GM12878 (cell line): ENCODE data around the gene CHST5. TPM values are rescaled to one million over a fixed set of nuclear protein-coding genes. Genes with fewer than 3 reads are reported as not detected.

Source experiments
- ATAC-seq: fragments of 200-7000 bp; cut with Tn5 transposase; 3 replicates; pipeline ENCODE4 v1.9.1; 2020; ENCODE audit warnings: mild to moderate bottlenecking, moderate library complexity
- BruUV-seq: library from RNA; stranded (reverse); fragments of 400-500 nt; replicated peaks from 2 replicates; lab custom pipeline; 2021; lab: Mats Ljungman, UMichigan
- CTCF ChIA-PET: fragments of 300-600 bp; sonication (Branson Sonifier 250); formaldehyde crosslinking; extraction: SDS; loops from one replicate; lab custom pipeline; 2021; ENCODE audit warnings: inconsistent platforms; lab: Yijun Ruan, JAX
- POLR2A ChIA-PET: fragments of 350-600 bp; formaldehyde crosslinking; extraction: SDS; loops from one replicate; lab custom pipeline; 2021; ENCODE audit warnings: inconsistent platforms; lab: Charles Lee
- RAD21 ChIA-PET: fragments of 300-600 bp; sonication (Branson Sonifier 250); formaldehyde crosslinking; loops from one replicate; lab custom pipeline; 2023; ENCODE audit warnings: antibody characterized with exemption; ENCODE audit not compliant: unreplicated experiment; lab: Charles Lee
- SMC1A ChIA-PET: fragments of 300-600 bp; sonication (Branson Sonifier 250); formaldehyde crosslinking; loops from one replicate; lab custom pipeline; 2023; ENCODE audit not compliant: unreplicated experiment, uncharacterized antibody; lab: Charles Lee
- DNase-seq: peaks from one replicate; pipeline ENCODE4 v3.0.0-alpha.2; 2011; ENCODE audit warnings: low read depth, low spot score
- FAIRE-seq: peaks from 3 replicates; lab custom pipeline; 2011; peaks lifted over from hg19 to GRCh38; lab: Jason Lieb, UNC
- H2AFZ ChIP-seq: 2 replicates; pipeline ENCODE4 v1.6.0; 2011; ENCODE audit warnings: low read depth, low read length, control low read depth; ENCODE audit not compliant: control insufficient read depth
- H3K27ac ChIP-seq: 2 replicates; pipeline ENCODE4 v1.5.1; 2011; ENCODE audit warnings: control low read depth; ENCODE audit not compliant: control insufficient read depth, insufficient read depth
- H3K27me3 ChIP-seq, 2 experiments: replicated peaks in 1 of 2; 2 replicates each; pipeline versions ENCODE4 v1.6.0 to v1.6.1; 2011; ENCODE audit warnings: low read length in 1 of 2; ENCODE audit not compliant: control insufficient read depth in 2 of 2, insufficient read depth in 2 of 2
- H3K36me3 ChIP-seq, 2 experiments: 2 replicates each; pipeline ENCODE4 v1.5.1; 2011; ENCODE audit warnings: low read length in 1 of 2; ENCODE audit not compliant: control insufficient read depth in 2 of 2, insufficient read depth in 2 of 2
- H3K4me1 ChIP-seq: 2 replicates; pipeline ENCODE4 v1.6.1; 2011; ENCODE audit warnings: mild to moderate bottlenecking, low read length, moderate library complexity, mixed read lengths; ENCODE audit not compliant: control insufficient read depth, insufficient read depth
- H3K4me2 ChIP-seq: 2 replicates; pipeline ENCODE4 v1.6.0; 2011; ENCODE audit warnings: control low read depth; ENCODE audit not compliant: control insufficient read depth, insufficient read depth
- H3K4me3 ChIP-seq: fragments of 200-600 bp; sonication (generic); 2 replicates; pipeline ENCODE4 v1.5.1; 2016
- H3K79me2 ChIP-seq: 2 replicates; pipeline ENCODE4 v1.6.0; 2011; ENCODE audit warnings: low read length; ENCODE audit not compliant: control insufficient read depth, insufficient read depth
- H3K9ac ChIP-seq: 2 replicates; pipeline ENCODE4 v1.8.0; 2011; ENCODE audit warnings: low read length, control low read depth, mixed read lengths; ENCODE audit not compliant: control insufficient read depth, insufficient read depth
- H3K9me3 ChIP-seq: replicated peaks from 3 replicates; pipeline ENCODE4 v1.5.1; 2011; ENCODE audit warnings: mild to moderate bottlenecking, low read length; ENCODE audit not compliant: control insufficient read depth, insufficient read depth
- H4K20me1 ChIP-seq: 2 replicates; pipeline ENCODE4 v1.6.0; 2011; ENCODE audit not compliant: control insufficient read depth, insufficient read depth
- FOXK2 ChIP-seq: fragments of 450-650 bp; IDR thresholded peaks from 2 replicates; pipeline ENCODE4 v1.6.1; 2017; ENCODE audit warnings: mild to moderate bottlenecking, moderate library complexity
- PAX8 ChIP-seq: fragments of 450-650 bp; IDR thresholded peaks from 2 replicates; pipeline ENCODE4 v1.6.1; 2017; ENCODE audit warnings: mild to moderate bottlenecking, moderate library complexity
- RAD51 ChIP-seq: fragments of 450-650 bp; IDR thresholded peaks from 2 replicates; pipeline ENCODE4 v1.6.1; 2016; ENCODE audit warnings: moderate library complexity, mild to moderate bottlenecking, inconsistent platforms
- SRF ChIP-seq, 2 experiments: IDR thresholded peaks; 2 replicates each; pipeline ENCODE4 v1.6.1; 2011; ENCODE audit warnings: low read depth in 2 of 2, low read length in 2 of 2, mild to moderate bottlenecking in 1 of 2, moderate library complexity in 1 of 2
- WGBS: methylation state at CpG from one replicate; pipeline ENCODE4 v1.1.6; 2016; ENCODE audit warnings: low lambda C conversion rate; ENCODE audit not compliant: insufficient replicate concordance, insufficient coverage; ENCODE audit errors: missing lambda C conversion rate; 5-methylcytosine and 5-hydroxymethylcytosine counted together
- in situ Hi-C: fragments of 300-500 bp; cut with MboI; formaldehyde crosslinking; loops from 9 replicates; pipeline ENCODE4 v1.14.3; 2018; ENCODE audit warnings: mixed read lengths
- intact Hi-C: fragments of 100-400 bp; cut with micrococcal nuclease; formaldehyde crosslinking; loops from one replicate; pipeline ENCODE4 v1.14.2; 2022; ENCODE audit not compliant: unreplicated experiment
- polyA plus RNA-seq, 11 experiments: library from polyadenylated mRNA; depleted of rRNA in 4 of 11; unstranded in 6 of 11; stranded (reverse) in 5 of 11; fragments of >200 nt; fragmentation: Nextera tagmentation in 4 of 11; fragmentation: Illumina TruSeq in 1 of 11; extraction: Ambion mirVana in 4 of 11; extraction: Trizol in 1 of 11; gene quantifications; 1 replicate in 1 of 11; 2 replicates in 10 of 11; pipeline versions ENCODE4 v1.2.1 to v1.2.3, GENCODE V29; 2011 to 2016; ENCODE audit warnings: inconsistent platforms in 2 of 11, missing spikeins in 2 of 11, low read depth in 1 of 11
- total RNA-seq, 4 experiments: library from RNA; depleted of rRNA in 3 of 4; stranded (reverse); fragments of >200 nt in 3 of 4; fragmentation: Illumina TruSeq in 1 of 4; extraction: Trizol in 1 of 4; gene quantifications; 2 replicates each; pipeline versions ENCODE4 v1.2.1 to v1.2.3, GENCODE V29; 2013 to 2021
- TF ChIP-seq, protein P1 (sequence below): fragments of 450-650 bp; formaldehyde crosslinking; IDR thresholded peaks from 2 replicates; pipeline ENCODE4 v1.4.0; 2022; ENCODE audit warnings: mild to moderate bottlenecking, moderate library complexity
- TF ChIP-seq, protein P2 (sequence below): fragments of 450-650 bp; IDR thresholded peaks from 2 replicates; pipeline ENCODE4 v1.6.1; 2017; ENCODE audit warnings: mild to moderate bottlenecking

The CHST5 gene
- total and polyA plus RNA-seq, 10 of the 15 experiments (the other 5 are each of a cell fraction or from before 2014, with no cell fraction given) = 0.04 to 0.43 (median 0.14) TPM; not detected in 6

DNA sequence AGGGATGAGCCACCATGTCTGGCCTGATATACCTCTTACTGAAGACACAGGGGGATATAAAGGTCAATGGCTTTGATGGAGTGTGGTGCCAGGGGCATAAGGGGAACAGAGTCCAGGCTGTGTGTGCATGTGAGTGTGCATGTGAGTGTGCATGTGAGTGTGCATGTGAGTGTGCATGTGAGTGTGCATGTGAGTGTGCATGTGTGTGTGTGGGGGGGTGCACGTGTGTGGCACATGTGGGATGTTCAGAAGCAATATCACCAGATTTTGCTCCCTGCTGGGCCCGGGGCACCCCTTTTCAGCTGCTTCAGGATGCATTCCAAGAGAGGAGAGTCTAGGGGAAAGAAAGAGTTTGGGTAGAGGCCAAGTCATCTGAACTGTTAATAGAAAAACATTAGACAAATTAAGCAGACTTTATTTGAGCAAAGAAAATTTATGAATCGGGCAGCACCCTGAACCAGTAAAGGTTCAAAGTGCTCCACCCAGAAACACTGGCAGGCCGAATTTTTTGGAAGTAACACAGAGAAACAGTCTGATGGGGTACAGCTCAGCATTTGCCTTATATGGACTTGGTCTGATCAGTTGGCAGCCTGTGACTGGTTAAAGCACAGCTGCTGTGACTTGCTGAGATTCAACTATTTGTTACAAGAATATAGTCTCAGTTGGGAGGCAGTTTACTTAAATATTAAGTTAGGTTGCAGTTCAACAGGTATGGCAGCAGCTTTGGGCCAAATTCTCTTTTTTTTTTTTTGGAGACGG is 9.7 kb downstream of the CHST5 start:
- BruUV-seq = no TSS peak
- 39% methylated on average over 5 of the region's 5 CpGs for WGBS

More for the DNA sequence above, 9.7 kb downstream of the CHST5 start:
- no peak for FAIRE-seq
- TF ChIP-seq RAD51 (no peak), FOXK2 (no peak), SRF (IDR thresholded peaks at IDR 0.05; ENCODE audit: low read depth in 2 of 2, low read length in 2 of 2) (0 out of 4 replicates have a peak, but pooled peaks have one; percentile 14 to 34), PAX8 (no peak)
- TF ChIP-seq, protein P1, sequence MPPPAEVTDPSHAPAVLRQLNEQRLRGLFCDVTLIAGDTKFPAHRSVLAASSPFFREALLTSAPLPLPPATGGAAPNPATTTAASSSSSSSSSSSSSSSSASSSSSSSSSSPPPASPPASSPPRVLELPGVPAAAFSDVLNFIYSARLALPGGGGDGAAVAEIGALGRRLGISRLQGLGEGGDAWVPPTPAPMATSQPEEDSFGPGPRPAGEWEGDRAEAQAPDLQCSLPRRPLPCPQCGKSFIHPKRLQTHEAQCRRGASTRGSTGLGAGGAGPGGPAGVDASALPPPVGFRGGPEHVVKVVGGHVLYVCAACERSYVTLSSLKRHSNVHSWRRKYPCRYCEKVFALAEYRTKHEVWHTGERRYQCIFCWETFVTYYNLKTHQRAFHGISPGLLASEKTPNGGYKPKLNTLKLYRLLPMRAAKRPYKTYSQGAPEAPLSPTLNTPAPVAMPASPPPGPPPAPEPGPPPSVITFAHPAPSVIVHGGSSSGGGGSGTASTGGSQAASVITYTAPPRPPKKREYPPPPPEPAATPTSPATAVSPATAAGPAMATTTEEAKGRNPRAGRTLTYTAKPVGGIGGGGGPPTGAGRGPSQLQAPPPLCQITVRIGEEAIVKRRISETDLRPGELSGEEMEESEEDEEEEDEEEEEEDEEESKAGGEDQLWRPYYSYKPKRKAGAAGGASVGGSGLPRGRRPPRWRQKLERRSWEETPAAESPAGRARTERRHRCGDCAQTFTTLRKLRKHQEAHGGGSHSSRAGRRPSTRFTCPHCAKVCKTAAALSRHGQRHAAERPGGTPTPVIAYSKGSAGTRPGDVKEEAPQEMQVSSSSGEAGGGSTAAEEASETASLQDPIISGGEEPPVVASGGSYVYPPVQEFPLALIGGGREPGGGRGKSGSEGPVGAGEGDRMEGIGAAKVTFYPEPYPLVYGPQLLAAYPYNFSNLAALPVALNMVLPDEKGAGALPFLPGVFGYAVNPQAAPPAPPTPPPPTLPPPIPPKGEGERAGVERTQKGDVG (CRISPR knock-in tag) = no peak
- TF ChIP-seq, protein P2, sequence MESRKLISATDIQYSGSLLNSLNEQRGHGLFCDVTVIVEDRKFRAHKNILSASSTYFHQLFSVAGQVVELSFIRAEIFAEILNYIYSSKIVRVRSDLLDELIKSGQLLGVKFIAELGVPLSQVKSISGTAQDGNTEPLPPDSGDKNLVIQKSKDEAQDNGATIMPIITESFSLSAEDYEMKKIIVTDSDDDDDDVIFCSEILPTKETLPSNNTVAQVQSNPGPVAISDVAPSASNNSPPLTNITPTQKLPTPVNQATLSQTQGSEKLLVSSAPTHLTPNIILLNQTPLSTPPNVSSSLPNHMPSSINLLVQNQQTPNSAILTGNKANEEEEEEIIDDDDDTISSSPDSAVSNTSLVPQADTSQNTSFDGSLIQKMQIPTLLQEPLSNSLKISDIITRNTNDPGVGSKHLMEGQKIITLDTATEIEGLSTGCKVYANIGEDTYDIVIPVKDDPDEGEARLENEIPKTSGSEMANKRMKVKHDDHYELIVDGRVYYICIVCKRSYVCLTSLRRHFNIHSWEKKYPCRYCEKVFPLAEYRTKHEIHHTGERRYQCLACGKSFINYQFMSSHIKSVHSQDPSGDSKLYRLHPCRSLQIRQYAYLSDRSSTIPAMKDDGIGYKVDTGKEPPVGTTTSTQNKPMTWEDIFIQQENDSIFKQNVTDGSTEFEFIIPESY = no peak
- no peaks in the 10 kb centered on the region for H3K9me3 ChIP-seq
- no peak overlapping the region for H3K27ac ChIP-seq
- no peaks in the 10 kb centered on the region for H3K79me2 ChIP-seq
- H3K9ac ChIP-seq = no peak overlapping the region
- ChIA-PET SMC1A (no interaction called here), POLR2A (no interaction called here), CTCF (no interaction called here), RAD21 (no interaction called here)
- in situ Hi-C loops = no loop called here
- no peaks in the 10 kb centered on the region for H4K20me1 ChIP-seq
- H3K36me3 ChIP-seq = no peaks in the 10 kb centered on the region
- no peak overlapping the region for H3K4me3 ChIP-seq
- H3K27me3 ChIP-seq = no peaks in the 10 kb centered on the region
- H2AFZ ChIP-seq = no peak overlapping the region
- ATAC-seq = no peak
- no peak overlapping the region for H3K4me2 ChIP-seq
- no peaks in the 10 kb centered on the region for H3K4me1 ChIP-seq
- no peak for DNase-seq
- intact Hi-C loops = no loop called here
